Fibroblast of lung (primary cell): Measurements from ENCODE around the gene KIF4B. TPM values are rescaled to one million over a fixed set of nuclear protein-coding genes. Genes with fewer than 3 reads are reported as not detected.

Experiments used
- DNase-seq, 2 donors: peaks; one replicate each; pipeline versions ENCODE4 v3.0.0 to v3.0.0-alpha.2; 2010; ENCODE audit warnings: low read depth in 2 of 2
- H2AFZ ChIP-seq: 2 replicates; pipeline ENCODE4 v1.5.1; 2012; ENCODE audit warnings: low read length, control low read depth, inconsistent platforms
- H3K27ac ChIP-seq: 2 replicates; pipeline ENCODE4 v1.5.1; 2011; ENCODE audit warnings: low read length, control low read depth; ENCODE audit not compliant: insufficient read depth
- H3K27me3 ChIP-seq: 2 replicates; pipeline ENCODE4 v1.5.1; 2011; ENCODE audit warnings: mild to moderate bottlenecking, low read length; ENCODE audit not compliant: control insufficient read depth, insufficient read depth
- H3K36me3 ChIP-seq: 2 replicates; pipeline ENCODE4 v1.5.1; 2011; ENCODE audit warnings: low read length; ENCODE audit not compliant: control insufficient read depth, insufficient read depth
- H3K4me1 ChIP-seq: 2 replicates; pipeline ENCODE4 v1.5.1; 2011; ENCODE audit warnings: low read length; ENCODE audit not compliant: control insufficient read depth, insufficient read depth; ENCODE audit errors: extremely low read depth
- H3K4me2 ChIP-seq: 2 replicates; pipeline ENCODE4 v1.5.1; 2011; ENCODE audit warnings: low read length, control low read depth; ENCODE audit not compliant: insufficient read depth; ENCODE audit errors: extremely low read depth
- H3K4me3 ChIP-seq, 4 experiments: fragments of 200-600 bp in 1 of 4; sonication (generic) in 1 of 4; replicated peaks in 1 of 4; 2 replicates each; pipeline ENCODE4 v1.5.1; 2011 to 2016; ENCODE audit warnings: low read length in 4 of 4, low read depth in 3 of 4, mild to moderate bottlenecking in 3 of 4, control low read depth in 2 of 4, inconsistent platforms in 1 of 4, mixed read lengths in 1 of 4; ENCODE audit not compliant: insufficient read depth in 1 of 4; ENCODE audit errors: control extremely low read depth in 1 of 4
- H3K79me2 ChIP-seq: 2 replicates; pipeline ENCODE4 v1.5.1; 2012; ENCODE audit warnings: mild to moderate bottlenecking, low read length, inconsistent platforms; ENCODE audit not compliant: control insufficient read depth, insufficient read depth
- H3K9ac ChIP-seq: 2 replicates; pipeline ENCODE4 v1.5.1; 2011; ENCODE audit warnings: mild to moderate bottlenecking, low read length, control low read depth; ENCODE audit not compliant: insufficient read depth
- H3K9me3 ChIP-seq: 2 replicates; pipeline ENCODE4 v1.5.1; 2012; ENCODE audit warnings: low read depth, low read length; ENCODE audit not compliant: control insufficient read depth, insufficient read depth
- H4K20me1 ChIP-seq: 2 replicates; pipeline ENCODE4 v1.5.1; 2011; ENCODE audit warnings: low read length; ENCODE audit not compliant: control insufficient read depth, insufficient read depth; ENCODE audit errors: extremely low read depth
- CTCF ChIP-seq, 2 donors: IDR thresholded peaks in 1 of 2; conservative IDR thresholded peaks in 1 of 2; 1 replicate in 1 of 2; 2 replicates in 1 of 2; pipeline ENCODE4 v1.5.1; 2011 to 2012; ENCODE audit warnings: low read length in 2 of 2, control low read depth in 1 of 2, inconsistent platforms in 1 of 2, low read depth in 1 of 2, mild to moderate bottlenecking in 1 of 2
- EZH2 ChIP-seq: IDR thresholded peaks from 2 replicates; pipeline ENCODE4 v1.5.1; 2012; ENCODE audit warnings: low read length, control low read depth, mild to moderate bottlenecking; ENCODE audit errors: missing control alignments
- polyA plus RNA-seq, 2 donors: library from polyadenylated mRNA; depleted of rRNA in 1 of 2; stranded (reverse) in 1 of 2; unstranded in 1 of 2; fragments of >200 nt; gene quantifications; 2 replicates each; pipeline ENCODE4 v1.2.1, GENCODE V29; 2011 to 2012; ENCODE audit warnings: missing spikeins in 1 of 2
- total RNA-seq: library from RNA; depleted of rRNA; stranded (reverse); fragments of >200 nt; gene quantifications from 2 replicates; pipeline ENCODE4 v1.2.1, GENCODE V29; 2014

KIF4B gene
- total and polyA plus RNA-seq, 2 donors (not counting 1 experiment from before 2014, with no cell fraction given) = under 0.01 to 0.01 TPM

- Histone ChIP-seq H4K20me1 (no peaks in the 10 kb centered on the region), H2AFZ (no peak overlapping the region)
- no peak for DNase-seq
Observed at GRCh38 chr5:155047818-155048217, 34.3 kb downstream of the KIF4B start.

GRCh38 chr5:155049569-155050383 lies 36.2 kb downstream of the KIF4B start:
- no peak for DNase-seq
- Histone ChIP-seq H3K4me1 (no peaks in the 10 kb centered on the region), H3K27me3 (no peaks in the 10 kb centered on the region), H3K4me3 (no peak overlapping the region), H4K20me1 (no peaks in the 10 kb centered on the region), H3K36me3 (no peaks in the 10 kb centered on the region), H3K9me3 (no peaks in the 10 kb centered on the region), H3K9ac (no peak overlapping the region), H3K79me2 (no peaks in the 10 kb centered on the region), H2AFZ (no peak overlapping the region), H3K27ac (no peak overlapping the region), H3K4me2 (no peak overlapping the region)
- TF ChIP-seq EZH2 (no peak), CTCF (conservative IDR thresholded peaks at IDR 0.05 in 1 of 2, IDR thresholded peaks at IDR 0.05 in 1 of 2; ENCODE audit: low read depth in 1 of 2, low read length in 2 of 2) (peak; percentile 23 to 25)

More at GRCh38 chr5:155047818-155048217, 34.3 kb downstream of the KIF4B start:
- H3K4me2 ChIP-seq = no peak overlapping the region
- no peaks in the 10 kb centered on the region for H3K79me2 ChIP-seq
- H3K27me3 ChIP-seq = no peaks in the 10 kb centered on the region
- H3K9ac ChIP-seq = no peak overlapping the region
- no peaks in the 10 kb centered on the region for H3K36me3 ChIP-seq
- no peaks in the 10 kb centered on the region for H3K4me1 ChIP-seq
- H3K4me3 ChIP-seq = no peak overlapping the region
- no peak for TF ChIP-seq CTCF (conservative IDR thresholded peaks at IDR 0.05 in 1 of 2, IDR thresholded peaks at IDR 0.05 in 1 of 2; ENCODE audit: low read depth in 1 of 2, low read length in 2 of 2)
- TF ChIP-seq EZH2 = no peak
- no peak overlapping the region for H3K27ac ChIP-seq
- H3K9me3 ChIP-seq = no peaks in the 10 kb centered on the region

GRCh38 chr5:155050384-155051019 lies 36.9 kb downstream of the KIF4B start:
- Histone ChIP-seq H3K79me2 (no peaks in the 10 kb centered on the region), H3K4me3 (no peak overlapping the region), H3K9ac (no peak overlapping the region), H3K4me1 (no peaks in the 10 kb centered on the region), H4K20me1 (no peaks in the 10 kb centered on the region), H3K4me2 (no peak overlapping the region), H3K27ac (no peak overlapping the region), H3K9me3 (no peaks in the 10 kb centered on the region), H2AFZ (no peak overlapping the region), H3K27me3 (no peaks in the 10 kb centered on the region), H3K36me3 (no peaks in the 10 kb centered on the region)
- no peak for DNase-seq
- TF ChIP-seq EZH2 = no peak
- no peak for TF ChIP-seq CTCF (conservative IDR thresholded peaks at IDR 0.05 in 1 of 2, IDR thresholded peaks at IDR 0.05 in 1 of 2; ENCODE audit: low read depth in 1 of 2, low read length in 2 of 2)
